ENCODE results near the gene GRIN3B.
A peak's percentile ranks its signal among the peaks of the same experiment; 100 is the strongest.
"Not testable (repeated sequence)": the region's sequence is repeated elsewhere in the genome, so short reads cannot be mapped to it uniquely, and the experiment has no call there.

GRIN3B gene

DNA sequence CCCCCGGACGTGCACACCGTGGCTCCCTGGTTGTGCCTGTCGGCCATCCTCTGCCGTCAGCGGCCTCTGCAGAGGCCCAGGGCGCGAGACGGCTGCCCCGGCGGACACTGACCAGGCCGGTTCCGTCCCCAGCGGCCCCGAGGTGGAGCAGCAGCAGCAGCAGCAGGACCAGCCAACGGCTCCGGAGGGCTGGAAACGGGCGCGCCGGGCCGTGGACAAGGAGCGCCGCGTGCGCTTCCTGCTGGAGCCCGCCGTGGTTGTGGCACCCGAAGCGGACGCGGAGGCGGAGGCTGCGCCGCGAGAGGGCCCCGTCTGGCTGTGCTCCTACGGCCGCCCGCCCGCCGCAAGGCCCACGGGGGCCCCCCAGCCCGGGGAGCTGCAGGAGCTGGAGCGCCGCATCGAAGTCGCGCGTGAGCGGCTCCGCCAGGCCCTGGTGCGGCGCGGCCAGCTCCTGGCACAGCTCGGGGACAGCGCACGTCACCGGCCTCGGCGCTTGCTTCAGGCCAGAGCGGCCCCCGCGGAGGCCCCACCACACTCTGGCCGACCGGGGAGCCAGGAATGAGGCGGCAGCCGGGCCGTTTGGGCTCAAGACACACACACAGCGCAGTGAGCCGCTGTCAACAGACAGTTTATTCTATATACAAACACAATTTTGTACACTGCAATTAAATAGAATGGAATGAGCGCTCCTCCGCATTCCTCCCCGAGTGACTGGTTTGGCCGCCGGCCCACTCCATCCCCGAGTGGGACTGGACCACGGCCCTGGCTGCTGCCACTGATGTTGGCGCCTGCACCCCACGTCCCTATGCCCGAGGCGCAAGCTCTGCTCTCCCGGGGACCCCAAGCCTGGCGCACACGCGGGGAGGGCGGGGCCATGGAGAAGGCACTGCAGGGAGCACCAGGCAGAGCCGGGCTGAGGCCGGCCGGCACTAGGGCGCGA, 9.1 kb downstream of the GRIN3B start:
- no peak for DNase-seq

DNA sequence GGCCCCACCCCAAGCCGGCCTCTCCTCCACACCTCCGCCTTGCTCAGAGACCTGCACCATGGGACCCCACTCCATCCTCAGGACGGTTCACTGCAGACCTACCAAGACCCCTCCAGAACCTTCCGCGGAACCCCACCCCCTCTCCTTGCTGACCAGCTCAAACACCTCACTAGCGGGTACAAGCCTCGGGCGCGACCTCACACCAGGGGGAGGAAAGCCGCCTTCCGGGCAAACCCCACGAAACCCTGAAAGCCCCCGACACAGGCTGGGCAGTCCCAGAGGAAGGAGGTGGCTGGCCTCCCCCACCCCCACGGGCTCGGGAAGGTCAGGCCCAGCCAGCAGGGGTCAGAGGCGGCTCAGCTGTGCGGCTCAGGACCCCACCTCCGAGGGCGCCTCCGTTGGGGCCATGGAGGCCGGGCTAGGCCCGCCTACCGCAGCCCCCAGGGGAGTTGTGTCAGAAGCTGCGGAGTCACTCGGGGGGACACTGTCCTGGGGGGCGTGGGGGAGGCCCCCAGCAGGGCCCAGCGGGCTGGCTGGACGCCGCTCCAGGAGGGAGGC, 9.8 kb downstream of the GRIN3B start:
- DNase-seq, result no peak

DNA sequence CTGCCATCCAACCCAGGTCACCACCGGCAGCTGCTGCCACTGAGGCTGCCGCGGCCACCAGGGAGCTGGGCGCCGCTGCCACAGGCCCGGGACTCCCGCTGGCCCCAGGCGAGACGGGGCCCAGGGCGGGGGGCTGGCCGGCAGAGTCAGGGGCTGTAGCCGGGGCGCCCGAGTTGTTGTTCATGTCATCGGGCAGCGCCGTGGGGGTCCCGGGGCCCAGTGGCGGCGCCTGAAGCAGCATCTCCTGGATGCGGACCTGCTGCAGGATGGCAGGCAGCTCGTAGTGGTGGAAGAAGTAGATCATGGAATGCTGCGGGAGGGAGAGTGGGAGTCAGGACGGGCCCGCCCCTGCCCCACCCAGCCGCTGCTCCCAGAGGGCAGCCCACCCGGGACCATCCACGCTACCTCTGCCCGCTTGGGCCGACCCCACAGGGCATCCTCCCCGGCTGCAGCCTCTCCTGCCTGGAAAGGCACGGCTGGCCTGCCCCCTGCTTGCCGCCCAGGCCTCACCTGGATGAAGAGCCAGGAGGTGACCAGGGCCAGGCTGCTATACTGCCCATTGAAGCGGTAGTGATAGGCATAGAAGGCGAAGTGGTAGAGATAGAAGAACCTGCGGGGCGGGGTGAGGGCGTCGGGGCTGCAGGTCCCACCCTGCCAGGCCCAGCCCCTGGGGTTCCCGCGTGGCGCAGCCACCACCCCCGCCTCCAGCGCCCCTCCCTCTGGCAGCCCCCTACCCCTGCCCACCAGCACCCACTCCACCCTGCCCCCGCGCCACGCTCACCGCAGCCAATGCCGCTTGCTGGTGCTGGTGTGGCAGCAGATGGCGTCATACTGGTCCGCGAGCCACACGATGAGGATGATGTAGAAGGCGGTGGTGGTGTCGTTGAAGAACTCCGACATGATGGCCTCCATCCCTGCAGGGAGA, 10.6 kb downstream of the GRIN3B start:
- no peak for DNase-seq

DNA sequence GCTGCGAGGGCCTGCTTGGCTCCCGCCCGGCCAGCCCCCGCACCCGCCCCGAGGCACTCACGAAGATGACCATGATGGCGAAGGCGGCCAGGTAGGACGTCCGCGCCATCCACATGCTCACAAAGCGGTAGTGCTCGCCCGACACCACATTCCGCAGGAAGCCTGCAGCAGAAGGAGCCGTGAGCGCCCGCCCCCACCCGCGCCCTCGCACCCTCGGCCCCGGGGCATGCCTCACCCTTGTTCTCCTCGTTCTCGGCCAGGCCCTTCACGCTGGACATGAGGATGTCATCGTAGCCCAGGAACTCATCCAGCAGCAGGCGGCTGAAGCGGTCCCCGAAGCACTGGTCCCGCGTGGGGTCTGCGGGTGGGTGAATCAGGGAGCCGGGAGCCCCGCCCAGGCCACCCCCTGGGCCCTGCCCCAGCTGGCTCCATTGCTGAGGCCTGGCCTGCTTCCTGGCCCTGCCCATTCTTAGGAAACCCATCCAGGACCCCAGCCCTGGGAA, 11.7 kb downstream of the GRIN3B start:
- no peak for DNase-seq

DNA sequence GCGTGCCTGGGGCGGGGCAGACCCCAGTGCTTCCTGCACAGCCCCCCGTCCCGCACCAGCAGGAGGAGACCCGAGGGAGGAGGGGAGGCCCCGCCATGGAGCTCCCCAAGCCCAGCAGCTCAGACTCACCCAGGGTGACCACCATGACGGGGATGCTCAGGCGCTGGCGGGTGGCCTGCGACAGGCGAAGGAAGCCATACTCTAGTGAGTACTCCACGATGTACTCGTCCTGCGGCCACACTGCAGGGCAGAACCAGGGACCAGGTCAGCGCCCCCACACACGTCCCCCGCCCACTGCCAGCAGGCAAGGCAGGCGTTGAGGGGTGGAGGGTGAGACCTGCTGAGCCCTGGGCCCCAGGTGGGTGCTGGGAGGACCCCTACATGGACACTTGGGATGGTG, 12.1 kb downstream of the GRIN3B start:
- DNase-seq, result no peak

DNA sequence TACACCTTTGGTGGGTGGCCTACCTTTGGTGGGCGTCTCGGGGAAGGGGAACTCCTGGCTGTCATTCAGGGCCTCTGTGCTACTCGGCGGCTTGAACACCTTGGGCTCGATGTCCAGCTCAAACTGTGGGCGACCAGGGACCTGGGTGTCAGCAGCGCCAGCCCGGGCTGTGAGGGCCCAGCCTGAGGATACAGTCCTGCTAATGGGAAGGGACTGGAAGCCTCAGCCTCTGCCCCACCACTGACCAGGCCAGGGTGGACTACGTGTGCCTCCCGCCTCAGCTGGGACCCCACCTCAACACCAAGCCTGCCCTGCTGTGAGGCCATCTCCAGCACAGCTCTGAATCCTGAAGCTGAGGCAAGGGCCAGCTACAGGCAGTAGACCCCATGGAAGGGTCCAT, 13.0 kb downstream of the GRIN3B start:
- no peak for DNase-seq

DNA sequence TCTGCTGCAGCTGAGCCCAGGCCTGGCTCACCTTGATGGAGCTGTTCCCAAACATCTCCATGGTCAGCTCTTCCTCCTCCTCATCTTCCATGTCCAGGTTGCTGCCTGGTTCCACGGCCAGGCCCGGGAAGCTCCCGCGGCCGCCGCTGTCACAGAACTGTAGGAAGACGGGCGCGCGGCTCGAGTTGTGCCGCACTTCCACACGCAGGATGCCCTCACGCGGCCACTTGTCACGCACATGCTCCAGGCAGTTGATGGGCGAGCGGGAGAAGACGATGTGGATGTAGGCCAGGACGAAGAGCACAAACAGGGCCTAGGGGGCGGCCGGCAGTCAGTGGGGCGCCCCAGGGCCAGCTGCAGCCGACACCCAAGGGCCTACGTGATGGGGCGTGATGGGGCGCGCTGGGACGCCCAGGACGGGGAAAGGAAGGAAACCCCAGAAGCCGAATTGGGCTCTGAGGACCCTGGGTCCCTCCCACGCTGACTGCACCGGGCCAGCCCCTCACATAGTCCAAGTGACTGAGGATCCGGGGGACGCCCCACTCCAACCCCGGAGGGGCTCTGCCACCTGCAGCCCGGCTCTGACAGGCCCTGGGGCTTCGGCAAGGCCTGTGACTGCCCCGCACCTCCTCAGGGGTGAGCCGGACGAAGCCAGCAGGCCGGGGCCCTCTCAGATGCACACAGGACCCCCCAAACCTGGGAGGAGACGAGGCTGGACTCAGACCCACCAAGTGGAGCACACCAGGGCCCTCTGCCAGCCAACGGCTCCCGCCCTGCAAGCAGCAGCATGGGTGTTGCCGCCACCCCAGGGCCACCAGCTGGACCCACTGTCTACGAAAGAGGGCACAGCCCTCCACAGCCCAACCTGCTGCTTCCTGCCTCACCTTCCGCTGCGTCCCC, 14.2 kb downstream of the GRIN3B start:
- DNase-seq, result no peak

DNA sequence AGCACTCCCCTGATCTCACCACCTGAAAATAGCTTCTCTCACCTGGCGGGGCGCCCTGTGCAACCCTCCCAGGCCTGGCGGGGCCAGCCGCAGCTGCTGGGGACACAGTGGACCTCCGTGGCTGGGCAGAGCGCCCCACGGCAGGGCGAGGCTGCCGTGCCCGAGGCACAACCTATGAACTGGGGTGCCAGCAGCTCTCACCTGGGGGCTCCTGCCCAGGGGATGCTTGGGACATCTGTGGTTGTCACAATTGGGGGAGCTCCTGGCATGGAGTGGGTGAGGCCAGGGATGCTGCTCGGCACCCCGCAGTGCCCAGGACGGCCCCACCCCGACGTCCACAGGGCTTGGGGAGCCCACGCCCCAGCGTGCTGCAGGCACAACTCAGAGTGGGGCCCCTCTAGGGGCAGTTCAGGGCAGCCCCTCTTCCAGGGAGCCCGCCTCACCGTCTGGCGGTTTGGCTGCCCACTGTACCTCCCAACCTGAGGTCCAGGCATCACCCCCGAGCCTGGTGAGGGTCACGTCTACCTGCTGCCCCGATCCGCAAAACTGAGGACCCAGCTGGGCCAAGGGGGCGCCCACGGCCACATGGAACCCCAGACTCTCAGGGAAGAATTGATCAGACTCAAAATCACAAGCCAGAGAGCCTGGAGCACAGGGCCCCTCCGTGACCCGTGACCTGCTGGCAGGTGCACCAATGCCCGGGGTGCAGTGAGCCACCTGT, 15.0 kb downstream of the GRIN3B start:
- no peak for DNase-seq

DNA sequence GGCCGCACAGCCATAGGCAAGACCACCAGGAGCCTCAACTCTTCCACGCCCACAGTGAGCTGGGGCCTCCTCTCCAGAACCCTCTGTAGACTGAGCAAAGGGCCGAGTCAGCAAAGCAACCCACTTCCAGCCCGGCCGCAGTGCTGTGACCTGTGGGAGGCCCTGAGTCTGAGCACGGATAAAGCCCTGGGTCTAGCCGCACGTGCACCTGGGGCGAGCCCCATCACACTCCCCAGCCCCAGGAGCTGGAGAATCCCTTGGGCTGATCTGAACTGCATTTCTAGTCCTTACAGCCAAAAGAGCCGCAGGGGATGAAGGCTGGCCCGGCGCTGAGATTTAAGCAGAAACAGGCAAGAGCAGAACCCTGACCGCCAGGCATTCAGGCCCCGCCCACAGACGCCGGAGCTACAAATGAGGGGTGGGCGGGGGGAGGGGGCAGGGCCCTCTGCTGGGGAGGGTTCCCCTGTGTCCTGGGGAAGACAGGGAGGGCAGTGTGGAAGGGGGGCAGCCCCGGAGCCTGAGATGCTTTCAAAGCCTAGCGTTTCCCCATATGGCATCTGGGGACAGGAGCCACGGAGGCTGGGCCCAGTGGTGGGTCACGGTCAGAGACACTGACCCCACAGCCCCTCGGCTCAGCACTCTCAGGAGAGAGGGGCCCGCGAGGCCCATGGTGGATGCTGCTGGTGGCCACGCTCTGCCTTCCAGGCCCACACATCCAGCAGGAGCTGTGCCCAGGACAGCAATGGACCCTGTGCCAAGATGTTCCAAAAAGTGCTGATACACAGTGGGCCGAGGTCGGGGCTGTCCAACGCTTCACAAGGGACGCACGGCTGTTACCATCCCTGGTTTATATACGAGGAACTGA, 15.8 kb downstream of the GRIN3B start:
- DNase-seq, result no peak

DNA sequence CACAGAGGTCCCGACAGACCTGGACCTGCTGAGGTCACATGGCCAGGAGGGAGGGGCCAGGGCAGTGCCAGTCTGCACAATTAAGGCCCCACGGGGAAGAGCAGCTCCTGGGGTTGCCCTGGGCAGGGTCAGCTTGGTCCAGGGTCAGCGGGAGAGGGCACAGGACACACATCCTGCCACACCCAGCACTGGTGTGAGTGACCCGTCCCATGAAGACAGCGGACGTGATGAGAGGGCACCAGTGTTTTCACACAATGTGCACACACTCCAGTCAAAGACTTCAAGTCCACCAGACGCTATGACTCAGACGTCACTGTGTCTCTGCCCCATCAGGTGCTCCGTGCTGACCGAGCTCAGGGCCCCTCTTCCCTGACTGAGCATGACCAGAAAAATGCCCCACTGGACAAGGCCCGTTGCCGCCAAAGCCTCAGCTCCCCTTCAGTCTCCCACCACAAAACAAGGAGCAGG, 16.5 kb downstream of the GRIN3B start:
- no peak for DNase-seq

DNA sequence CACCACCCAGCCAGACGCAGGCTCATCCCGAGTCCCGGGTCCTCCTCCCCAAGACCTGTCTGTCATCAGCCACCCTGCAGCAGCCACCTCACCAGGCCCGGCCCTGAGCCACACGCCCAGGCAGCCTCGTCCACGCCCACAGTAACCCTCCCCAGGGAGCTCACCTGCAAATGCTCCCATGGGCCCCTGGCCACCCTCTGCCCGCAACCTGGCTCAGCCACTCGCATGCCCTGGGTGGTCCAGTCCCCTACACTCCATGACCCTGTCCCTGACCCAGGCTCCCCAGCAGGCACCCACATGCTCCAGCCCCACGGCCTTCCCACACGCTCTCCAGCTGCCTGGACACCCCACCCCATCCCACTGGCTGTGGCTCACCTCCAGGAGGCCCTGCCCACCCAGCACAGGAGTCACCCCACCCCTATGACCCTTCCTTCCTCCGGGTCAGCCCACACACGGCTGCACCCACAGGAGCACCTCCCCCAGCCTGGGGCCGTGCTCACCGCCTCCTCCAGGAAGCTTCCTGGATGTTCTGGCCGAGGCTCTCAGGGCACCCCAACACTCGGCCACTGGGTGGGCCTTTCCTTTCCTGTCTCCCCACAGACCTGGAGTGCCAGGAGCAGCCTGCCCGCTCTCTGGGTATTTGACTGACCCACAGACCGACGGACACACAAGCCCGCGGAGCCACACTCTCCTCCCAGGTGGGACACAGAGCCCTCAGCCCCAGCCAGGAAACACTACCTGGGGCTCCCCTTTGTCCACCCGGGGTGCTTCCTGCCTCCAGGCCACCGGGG, 17.1 kb downstream of the GRIN3B start:
- no peak for DNase-seq

DNA sequence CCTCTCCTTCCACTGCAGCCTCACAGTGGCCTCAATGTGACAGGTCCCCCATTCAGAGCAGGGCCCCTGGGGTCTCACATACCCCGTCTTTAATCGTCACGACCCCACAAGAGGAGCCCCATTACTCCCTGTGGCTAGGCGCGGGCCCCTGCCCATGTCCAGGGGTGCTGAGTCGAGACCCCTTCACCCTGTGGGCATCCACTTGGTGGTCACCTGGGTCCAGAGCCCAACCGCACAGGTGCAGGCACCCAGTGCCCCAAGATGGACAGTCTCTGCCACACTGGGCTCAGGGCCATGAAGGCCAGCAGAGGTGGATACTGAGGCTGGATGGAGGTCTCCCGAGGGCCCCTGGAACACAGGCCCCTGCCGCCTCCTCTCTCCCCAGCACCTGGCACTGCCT, 17.7 kb downstream of the GRIN3B start:
- DNase-seq, result no peak

DNA sequence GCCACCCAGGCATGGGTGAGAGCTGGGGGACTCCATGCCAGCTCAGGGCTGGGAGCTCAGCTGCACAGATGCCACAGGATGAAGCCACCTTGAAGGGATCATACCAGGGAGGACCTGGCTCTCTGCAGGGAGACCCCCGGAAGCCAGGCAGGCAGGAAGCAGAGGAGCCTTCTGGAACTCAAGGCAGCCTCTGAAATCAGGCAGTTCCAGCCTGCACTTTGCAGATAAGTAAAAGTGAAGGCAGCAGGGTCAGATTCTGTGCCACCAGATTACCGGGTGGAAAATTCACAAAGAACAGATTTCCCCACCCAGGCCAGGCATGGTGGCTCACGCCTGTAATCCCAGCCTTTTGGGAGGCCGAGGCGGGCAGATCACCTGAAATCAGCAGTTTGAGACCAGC, 18.2 kb downstream of the GRIN3B start:
- no peak for DNase-seq

DNA sequence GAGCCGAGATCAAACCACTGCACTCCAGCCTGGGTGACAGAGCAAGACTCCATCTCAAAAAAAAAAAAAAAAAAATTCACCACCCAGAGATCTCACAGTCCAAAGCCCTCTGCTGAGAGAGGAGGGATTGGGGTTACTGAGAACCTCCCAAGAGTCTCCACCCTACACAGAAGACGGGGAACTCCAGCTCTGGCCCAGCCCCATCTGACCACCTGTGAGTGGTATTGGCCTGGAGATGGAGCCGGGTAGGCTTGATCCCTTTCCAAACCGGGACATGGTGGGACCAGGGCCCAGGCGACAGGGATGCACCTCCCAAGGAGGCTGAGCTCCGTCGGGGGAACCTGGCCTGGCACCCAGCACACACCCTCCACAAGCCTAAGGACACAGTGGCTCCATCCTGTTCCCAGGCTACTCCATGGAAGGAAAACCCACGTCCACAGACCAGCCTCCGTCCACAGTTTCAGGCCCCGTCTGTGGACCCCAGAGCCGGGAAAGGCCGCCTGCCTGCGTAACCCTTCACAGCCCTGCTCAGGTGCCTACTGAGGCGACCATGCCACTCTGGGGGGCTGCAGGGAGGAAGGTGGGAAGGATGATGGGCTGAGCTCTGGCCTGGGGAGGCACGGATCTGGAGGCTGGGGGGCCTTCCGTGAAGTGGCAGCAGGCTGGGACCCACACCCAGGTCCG, 18.9 kb downstream of the GRIN3B start:
- DNase-seq, result no peak

DNA sequence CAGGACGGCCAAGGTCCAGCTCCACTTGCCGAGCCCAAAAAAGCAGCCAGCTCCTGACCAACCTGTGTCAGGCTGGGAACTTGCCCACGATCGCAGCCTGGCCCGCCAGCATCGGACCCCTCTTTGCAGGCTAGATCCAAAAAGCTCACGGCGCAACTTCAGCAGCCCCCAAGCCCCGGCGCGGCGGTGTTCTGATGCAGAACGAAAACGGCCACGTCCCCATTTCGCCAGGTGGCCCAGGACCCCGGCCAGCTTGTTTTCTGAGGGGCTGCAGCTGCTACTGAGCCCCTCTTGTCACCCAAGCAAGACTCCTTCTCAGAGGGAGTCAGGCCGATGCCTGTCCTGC, 19.4 kb downstream of the GRIN3B start:
- no peak for DNase-seq

DNA sequence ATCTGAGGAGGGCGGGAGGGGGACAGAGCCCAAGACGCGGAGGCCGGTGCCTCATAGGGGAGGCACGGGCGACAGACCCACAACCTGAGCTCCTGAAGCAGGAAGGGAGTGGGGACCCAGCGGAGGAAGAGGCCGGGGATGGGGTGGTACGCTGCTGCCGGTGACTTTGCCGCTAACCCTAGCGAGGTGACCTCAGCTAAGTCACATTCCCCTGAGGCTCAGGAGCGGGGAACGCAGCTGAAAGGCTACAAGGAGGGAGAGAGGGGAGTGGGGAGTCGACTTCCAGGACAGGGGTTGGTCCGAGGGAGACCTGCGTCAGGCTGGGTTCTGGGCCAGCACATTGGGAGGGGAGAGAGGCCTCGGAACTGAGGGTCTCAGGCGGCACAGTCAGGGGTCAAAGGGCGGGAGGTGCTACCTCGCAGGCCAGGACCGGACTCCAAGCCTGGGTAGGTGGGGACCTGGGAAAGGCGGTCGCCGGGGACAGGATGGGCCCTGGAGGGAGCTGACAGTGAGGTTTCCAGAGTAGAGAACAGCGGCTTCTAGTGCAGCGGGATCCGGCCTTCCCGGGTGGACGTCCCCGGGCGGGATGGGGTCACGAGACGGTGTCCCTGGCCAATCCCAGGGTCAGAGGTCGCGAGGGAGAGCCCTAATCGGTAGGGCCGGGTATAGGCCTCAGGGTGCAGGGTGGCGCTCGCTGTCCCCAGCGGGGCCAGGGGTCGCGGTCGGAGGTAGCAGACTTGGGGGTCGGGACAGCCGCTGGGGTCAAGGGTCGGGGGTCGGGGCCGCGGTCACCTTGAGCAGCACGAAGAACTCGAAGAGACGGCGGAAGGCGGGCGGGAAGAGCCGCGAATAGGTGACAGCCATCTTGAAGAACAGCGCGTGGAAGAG, 20.0 kb downstream of the GRIN3B start:
- no peak for DNase-seq

DNA sequence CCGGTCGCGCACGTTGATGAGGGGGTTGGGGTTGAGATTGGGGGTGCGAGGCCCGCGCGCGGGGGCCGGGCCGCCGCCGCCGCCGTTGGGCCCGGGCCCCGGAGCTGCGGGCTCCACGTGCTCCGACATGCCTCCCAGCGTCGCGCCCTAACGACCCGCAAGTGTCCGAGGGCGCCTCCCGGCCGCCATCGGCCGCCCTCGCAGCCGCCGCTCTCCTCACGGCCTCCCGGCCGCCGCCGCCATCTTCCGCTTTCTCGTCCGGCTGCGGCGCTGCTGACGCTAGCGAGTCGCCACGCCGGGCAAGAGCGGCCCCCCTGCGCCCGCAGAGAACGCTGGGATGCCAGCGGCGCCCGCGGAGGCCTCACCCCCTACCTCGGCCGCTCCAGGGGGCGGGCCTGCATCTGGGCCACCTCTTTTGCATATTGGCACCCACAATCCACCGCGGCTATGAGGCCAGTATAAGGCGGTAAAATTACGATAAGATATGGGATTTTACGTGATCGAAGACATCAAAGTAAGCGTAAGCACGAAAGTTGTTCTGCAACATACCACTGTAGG, 20.7 kb downstream of the GRIN3B start, which contains the start of gene TMEM259:
Gene TMEM259 (minus strand): TSS at position 256 of the 558 bp plus-strand sequence. CDS start 127 bp downstream, at position 129.
- DNase-seq, result peak; percentile 98

DNA sequence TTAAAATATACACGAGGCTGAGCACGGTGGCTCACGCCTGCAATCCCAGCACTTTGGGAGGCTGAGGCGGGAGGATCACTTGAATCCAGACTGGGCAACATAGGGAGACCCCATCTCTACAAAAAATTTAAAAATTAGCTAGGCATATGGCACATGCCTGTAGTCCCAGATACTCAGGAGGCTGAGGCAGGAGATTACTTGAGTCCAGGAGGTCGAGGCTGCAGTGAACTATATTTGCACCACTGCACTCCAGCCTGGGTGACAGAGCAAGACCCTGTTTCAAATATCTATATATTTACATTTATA, 23.6 kb downstream of the GRIN3B start:
- not testable (repeated sequence) for DNase-seq

All from fibroblast of skin of right biceps (primary cell).